Measurements from ENCODE around the gene ZBTB7A.

ZBTB7A gene

GRCh38 chr19:4066682-4067395 lies at the start of gene ZBTB7A:
TSS of gene ZBTB7A (minus strand) at chr19:4066899. CDS start at chr19:4055232, 11,667 bp downstream.
- peak; percentile 82 to 85 for DNase-seq

DNA sequence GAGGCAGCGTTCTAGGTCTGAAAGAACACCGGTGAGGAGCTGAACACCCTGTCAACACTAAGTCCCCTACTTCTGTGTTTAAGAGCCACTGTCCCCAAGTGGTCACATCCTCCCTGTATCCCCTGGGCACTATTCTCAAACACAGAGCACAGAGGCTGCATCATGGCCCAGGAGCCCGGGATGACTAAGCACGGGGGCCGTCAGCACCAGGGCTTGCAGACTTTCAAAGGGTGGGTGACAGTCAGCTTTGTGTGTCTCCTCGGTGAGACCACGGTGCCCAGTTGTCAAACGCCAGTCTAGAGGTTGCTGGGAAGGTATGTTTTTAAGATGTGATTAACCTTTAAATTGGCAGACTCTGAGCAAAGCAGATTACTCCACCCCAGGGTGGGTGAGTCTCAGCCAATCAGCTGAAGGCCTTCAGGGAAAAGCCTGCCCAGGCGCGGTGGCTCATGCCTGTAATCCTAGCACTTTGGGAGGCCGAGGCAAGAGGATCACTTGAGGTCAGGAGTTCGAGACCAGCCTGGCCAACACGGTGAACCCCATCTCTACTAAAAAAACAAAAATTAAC lies 49.2 kb upstream of the ZBTB7A start:
- no peak for DNase-seq

GRCh38 chr19:4115050-4115817 lies 48.5 kb upstream of the ZBTB7A start:
- peak; percentile 72 to 83 for DNase-seq

DNA sequence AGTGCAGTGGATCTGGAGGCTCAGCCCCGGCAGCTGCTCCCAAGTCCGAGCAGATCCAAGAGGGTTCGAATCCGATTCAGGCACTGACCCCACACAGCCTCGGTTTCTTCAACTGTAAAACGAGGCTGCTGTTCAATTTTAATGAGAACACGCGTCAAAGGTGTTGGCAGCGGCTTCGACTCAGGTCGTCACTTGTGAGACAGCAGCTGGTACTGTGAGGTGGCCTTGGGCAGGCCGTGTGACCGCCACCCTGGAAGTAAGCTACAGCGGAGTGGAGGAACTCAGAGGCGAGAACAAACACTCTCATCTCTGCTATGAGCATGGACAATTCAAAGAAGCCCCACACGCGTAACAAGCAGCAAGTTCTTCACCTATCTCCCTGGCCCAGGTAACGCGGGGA lies 47.5 kb upstream of the ZBTB7A start:
- DNase-seq, result no peak

DNA sequence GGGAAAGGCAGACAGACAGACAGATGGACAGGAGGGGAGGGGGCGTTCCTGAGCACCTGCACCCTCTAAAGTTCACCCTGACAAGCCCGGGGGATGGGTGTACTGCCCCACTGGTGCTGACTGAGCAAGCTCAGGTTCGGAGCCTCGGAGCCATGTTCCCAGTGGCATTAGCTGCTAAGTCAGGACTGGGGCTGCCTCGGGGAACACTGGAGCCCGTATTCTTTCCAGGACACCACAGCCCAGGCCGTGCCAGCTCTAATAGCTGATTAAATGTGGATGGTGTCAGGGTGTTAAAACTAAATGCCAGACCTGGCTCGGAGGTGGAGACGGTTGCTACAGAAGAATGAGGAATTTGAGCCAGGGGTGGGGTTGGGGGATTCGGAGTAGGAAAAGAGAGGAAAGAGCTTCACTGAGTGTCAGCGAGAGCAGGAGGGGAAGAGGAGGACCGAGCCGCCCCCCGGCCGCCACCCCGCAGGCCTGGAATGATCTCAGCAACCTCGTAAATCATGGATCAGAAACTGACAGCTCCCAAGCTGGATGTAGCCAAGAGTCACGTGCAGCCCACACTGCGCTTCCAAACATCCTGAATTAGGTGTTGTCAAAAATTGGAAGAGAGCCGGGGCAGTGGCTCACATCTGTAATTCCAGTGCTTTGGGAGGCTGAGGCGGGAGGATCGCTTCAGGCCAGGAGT lies 46.8 kb upstream of the ZBTB7A start:
- DNase-seq, result no peak

DNA sequence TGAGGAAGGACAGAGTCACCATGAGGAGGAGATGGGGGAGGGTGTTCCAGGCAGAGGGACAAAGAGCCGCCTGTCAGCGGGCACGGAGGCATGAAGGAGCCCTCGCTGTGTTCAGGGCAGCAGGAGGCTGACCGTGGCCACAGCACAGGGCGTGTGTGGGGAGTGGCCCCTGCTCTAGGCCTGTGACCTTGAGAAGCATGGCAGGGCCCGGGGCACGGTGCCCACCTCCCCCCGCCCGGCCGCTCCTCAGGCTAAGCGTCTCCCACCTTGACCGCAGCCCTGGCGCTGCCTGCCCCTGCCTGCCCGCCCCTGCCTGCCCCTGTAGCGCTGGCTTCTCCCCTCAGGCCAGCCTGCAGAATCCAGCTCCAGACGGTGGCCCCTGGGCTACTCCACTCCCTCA lies 45.7 kb upstream of the ZBTB7A start:
- no peak for DNase-seq

DNA sequence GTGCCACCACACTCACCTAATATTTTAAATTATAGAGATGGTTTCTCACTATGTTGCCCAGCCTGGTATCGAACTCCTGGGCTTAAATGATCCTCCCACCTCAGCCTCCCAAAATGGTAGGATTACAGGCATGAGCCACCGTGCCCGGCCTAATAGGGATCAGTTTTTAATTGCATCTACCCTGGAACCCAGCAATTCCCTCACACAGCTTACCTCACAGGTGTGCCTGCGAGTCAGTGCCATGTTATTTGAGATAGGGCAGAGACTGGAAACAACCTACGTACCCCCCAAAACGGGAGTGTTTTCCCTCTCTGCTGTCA lies 42.9 kb upstream of the ZBTB7A start:
- no peak for DNase-seq

- DNase-seq, result peak; percentile 79 to 83
Measured at GRCh38 chr19:4108767-4109625, 42.3 kb upstream of the ZBTB7A start.

DNA sequence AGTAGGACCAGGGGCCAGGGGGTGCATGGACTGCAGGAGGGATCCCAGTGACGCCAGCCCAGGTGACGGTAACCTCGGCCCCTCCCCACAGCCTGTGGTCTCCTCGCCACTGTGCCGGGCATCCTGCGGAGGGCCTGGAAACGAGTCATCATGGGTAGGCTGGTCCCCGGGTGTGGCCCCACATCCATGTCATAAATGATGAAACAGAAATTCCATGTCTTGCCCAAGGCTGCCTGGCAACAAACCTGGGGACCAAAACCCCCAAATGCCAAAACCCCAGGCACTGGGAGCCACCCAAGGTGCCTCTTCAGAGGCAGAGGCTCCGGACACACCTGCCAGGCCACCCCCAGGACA lies 36.4 kb upstream of the ZBTB7A start:
- no peak for DNase-seq

GRCh38 chr19:4102339-4103079 lies 35.8 kb upstream of the ZBTB7A start:
- DNase-seq, result no peak

GRCh38 chr19:4101496-4101770 lies 34.7 kb upstream of the ZBTB7A start:
- DNase-seq, result no peak

DNA sequence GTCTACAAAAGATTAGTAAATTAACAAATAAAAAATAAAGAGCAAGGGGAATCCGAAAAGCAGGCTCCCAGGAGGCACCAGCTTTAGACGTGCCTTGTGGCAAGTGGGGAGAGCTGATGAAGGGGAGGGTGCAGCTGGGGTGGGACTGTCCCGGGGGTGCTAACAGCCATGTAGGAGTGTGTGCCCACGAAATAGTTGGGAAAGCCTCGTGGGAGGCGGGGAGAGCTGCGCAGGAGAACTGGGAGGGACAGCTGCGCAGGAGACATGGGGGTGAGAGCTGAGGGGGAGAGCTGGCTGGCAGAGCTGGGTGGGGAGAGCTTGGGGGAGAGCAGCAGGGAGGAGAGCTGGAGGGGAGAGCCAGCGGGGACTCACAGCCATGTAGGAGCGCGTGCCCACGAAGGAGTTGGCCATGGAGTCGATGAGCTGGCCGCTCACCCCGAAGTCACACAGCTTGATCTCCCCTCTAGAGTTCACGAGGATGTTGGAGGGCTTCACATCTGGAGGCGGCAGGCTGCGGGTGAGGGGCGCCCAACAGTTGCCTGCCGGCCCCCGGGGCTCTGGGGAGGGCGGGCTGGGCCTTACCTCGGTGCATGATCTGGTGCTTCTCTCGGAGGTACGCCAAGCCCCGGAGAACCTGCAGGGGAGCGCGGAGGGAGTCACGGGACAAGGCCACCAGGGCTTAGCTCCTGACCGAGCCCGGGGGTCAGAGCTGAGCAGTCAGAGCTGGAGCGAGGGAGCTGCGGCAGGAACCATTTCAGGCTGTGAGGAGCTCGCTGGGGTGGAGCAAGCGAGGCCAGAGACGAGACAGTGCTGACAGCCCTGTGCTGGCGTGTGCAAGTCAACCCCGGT lies 34.2 kb upstream of the ZBTB7A start:
- DNase-seq, result no peak

DNA sequence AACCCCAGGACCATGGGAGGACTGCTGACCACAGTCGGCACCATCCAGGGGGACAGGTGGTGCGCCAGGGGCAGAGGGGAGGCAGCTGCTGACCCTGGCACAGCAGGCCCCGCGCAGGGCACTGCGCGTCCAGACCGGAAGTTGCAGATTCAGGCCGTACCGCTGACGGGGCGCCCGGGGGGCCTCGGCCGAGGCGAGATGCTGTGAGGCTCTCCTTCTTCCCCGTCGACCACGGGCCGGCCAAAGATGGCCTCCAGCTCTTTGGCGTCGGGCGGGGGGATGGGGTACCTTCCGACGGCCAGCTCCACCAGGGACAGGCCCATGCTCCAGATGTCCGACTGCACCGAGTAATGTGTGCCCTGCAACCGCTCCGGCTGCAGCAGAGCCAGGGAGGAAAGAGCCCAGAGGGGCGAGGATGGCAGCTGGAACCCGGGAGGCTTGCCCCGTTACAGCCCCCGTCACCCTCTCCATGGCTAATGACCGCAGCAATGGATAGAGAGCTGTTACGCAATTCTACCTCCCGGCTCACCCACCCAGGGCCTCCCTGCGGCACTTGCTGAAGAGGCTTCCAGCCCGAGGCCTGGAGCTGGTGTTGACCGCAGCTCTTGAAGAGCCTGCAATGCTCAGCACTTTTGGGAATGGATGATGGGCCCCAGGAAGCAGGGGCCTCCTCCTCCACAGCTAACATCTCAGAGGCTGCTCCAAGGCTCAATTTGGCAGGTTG lies 32.5 kb upstream of the ZBTB7A start:
- DNase-seq, result no peak

DNA sequence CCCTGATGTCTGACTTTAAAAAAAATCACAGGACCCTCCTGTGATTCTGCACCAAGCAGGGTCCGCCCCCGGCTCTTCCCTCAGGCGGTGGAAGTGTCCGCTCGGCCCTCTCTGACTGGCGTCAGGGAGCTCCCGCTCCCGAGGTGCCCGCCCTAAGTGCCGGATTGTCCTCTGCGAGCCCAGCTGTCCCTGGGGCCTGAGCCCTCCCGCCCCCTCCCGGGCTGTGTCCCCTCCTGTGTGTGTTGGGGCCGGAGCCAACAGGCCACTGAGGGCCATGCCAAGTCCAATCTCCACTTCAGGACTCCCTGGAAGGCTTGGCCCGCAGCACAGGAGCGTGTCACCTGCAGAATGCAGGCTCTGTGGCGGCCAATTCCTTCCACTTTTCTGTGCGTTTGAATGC lies 31.8 kb upstream of the ZBTB7A start:
- DNase-seq, result no peak

DNA sequence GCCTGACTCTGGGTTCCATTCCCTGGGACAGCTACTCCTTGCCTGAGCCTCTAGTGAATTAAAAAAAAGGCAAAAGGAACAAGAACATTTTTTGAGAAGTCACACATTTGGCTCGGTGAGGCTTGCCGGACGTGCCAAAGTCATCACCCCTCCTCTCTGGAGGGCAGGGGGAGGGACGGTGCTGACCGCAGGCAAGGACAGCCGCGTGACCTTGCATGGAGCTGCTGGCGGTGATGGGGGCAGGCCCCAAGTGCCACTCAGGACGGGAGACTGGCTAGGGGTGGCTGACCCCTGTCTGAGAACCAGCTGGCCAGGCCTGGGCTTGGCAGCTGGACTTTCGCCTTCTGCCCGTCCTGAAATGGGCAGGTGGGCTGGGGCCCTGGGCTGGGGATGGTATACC lies 30.8 kb upstream of the ZBTB7A start:
- no peak for DNase-seq

DNA sequence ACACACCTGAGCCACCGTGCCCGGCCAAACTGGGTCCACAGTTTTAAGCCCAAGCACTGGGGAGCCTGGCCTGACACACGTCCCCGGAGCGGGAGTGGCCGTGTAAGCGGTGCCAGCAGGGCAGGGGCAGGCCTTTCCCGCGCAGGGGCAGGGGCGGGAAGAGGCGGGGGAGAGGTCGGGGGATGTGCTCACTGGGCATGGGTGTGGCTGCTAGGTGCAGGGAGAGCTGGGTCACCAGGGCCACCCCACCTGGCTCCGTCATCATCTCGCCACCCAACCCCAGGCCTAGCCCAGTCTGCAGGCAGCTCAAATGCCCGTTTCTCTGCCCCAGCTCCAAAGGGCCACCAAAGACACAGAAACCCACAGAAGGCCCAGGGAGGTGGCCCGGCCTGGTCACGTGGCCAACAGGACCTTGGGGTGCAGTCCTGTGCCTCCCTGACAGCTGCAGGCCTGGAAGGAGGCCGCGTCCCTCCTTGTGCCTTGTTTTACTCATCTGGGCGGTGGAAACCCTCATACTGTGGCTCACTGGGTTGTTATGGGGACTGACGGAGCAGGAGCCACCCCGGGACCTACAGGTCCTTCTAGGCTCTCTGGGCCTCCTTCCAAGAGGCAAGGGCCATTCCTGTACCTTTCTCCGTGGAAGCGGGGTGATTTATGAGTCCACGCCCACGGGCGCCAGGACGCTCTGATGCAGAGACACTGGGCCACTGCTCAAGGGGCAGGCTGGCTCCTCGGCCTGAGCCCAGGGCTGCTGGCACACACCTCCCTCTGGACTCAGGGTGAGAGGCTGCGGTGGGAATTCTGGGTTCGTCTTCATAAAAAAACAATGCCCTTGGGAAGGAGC lies 29.6 kb upstream of the ZBTB7A start:
- DNase-seq, result no peak

GRCh38 chr19:4095488-4095844 lies 28.8 kb upstream of the ZBTB7A start:
- DNase-seq, result no peak

GRCh38 chr19:4094761-4095487 lies 28.2 kb upstream of the ZBTB7A start:
- no peak for DNase-seq

DNA sequence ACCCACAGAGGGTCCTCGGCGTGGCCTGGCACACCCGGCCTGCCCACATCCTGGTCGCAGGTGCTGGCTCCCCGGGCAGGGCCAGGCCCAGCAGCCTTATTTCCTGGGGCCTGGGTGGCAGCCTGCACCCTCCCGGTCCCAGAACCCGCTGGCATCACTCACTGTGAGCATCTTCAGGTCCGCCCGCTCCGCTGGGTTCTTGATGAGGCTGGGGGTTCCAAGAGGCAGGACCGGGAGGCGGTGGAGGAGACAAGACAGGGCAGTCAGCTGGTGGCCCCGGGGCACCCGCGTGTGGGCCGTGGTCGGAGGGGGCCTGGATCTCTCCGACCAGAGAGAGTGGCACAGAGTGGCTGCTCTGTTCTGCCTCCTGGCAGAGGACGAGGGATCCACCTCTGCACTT lies 27.6 kb upstream of the ZBTB7A start:
- no peak for DNase-seq
